ENCODE data around the gene C16orf74. TPM values are rescaled to one million over a fixed set of nuclear protein-coding genes. Genes with fewer than 3 reads are reported as not detected.

C16orf74 gene
- total RNA-seq, 1 donor from 2014 or later, result 0.64 TPM

- H3K27ac Mint-ChIP-seq (ENCODE audit: unreplicated experiment), result no peak overlapping the region
These were observed 31.6 kb upstream of the C16orf74 start for GRCh38 chr16:85782451-85782850.

GRCh38 chr16:85781695-85782370 lies 30.9 kb upstream of the C16orf74 start:
- Mint-ChIP-seq H3K9me3 (ENCODE audit: unreplicated experiment) (no peaks in the 10 kb centered on the region), H3K36me3 (ENCODE audit: low read depth, unreplicated experiment) (peaks cover 39% of the 10 kb centered on the region), H3K4me1 (ENCODE audit: unreplicated experiment) (peaks cover 9% of the 10 kb centered on the region), H3K4me3 (ENCODE audit: unreplicated experiment) (no peak overlapping the region), H3K27ac (ENCODE audit: unreplicated experiment) (no peak overlapping the region), H3K27me3 (ENCODE audit: unreplicated experiment) (no peaks in the 10 kb centered on the region)
- DNase-seq (ENCODE audit: low spot score), result no peak
- TF ChIP-seq CTCF (IDR thresholded peaks at IDR 0.05; ENCODE audit: unreplicated experiment), result no peak

More at GRCh38 chr16:85782451-85782850, 31.6 kb upstream of the C16orf74 start:
- Mint-ChIP-seq H3K4me3 (ENCODE audit: unreplicated experiment) (no peak overlapping the region), H3K9me3 (ENCODE audit: unreplicated experiment) (no peaks in the 10 kb centered on the region), H3K4me1 (ENCODE audit: unreplicated experiment) (peaks cover 9% of the 10 kb centered on the region), H3K36me3 (ENCODE audit: low read depth, unreplicated experiment) (peaks cover 39% of the 10 kb centered on the region), H3K27me3 (ENCODE audit: unreplicated experiment) (no peaks in the 10 kb centered on the region)
- DNase-seq (ENCODE audit: low spot score), result no peak
- TF ChIP-seq CTCF (IDR thresholded peaks at IDR 0.05; ENCODE audit: unreplicated experiment), result no peak

GRCh38 chr16:85781156-85781555 lies 30.3 kb upstream of the C16orf74 start:
- Mint-ChIP-seq H3K4me1 (ENCODE audit: unreplicated experiment) (peaks cover 9% of the 10 kb centered on the region), H3K27ac (ENCODE audit: unreplicated experiment) (no peak overlapping the region), H3K9me3 (ENCODE audit: unreplicated experiment) (no peaks in the 10 kb centered on the region), H3K36me3 (ENCODE audit: low read depth, unreplicated experiment) (peaks cover 36% of the 10 kb centered on the region), H3K27me3 (ENCODE audit: unreplicated experiment) (no peaks in the 10 kb centered on the region), H3K4me3 (ENCODE audit: unreplicated experiment) (no peak overlapping the region)
- no peak for DNase-seq (ENCODE audit: low spot score)
- no peak for TF ChIP-seq CTCF (IDR thresholded peaks at IDR 0.05; ENCODE audit: unreplicated experiment)

- TF ChIP-seq CTCF (IDR thresholded peaks at IDR 0.05; ENCODE audit: unreplicated experiment), result no peak
- Mint-ChIP-seq H3K27me3 (ENCODE audit: unreplicated experiment) (no peaks in the 10 kb centered on the region), H3K36me3 (ENCODE audit: low read depth, unreplicated experiment) (peaks cover 29% of the 10 kb centered on the region), H3K4me1 (ENCODE audit: unreplicated experiment) (peaks cover 9% of the 10 kb centered on the region), H3K9me3 (ENCODE audit: unreplicated experiment) (no peaks in the 10 kb centered on the region), H3K4me3 (ENCODE audit: unreplicated experiment) (no peak overlapping the region), H3K27ac (ENCODE audit: unreplicated experiment) (no peak overlapping the region)
- DNase-seq (ENCODE audit: low spot score), result no peak
These were observed 29.4 kb upstream of the C16orf74 start for GRCh38 chr16:85780281-85780680.

- Mint-ChIP-seq H3K4me3 (ENCODE audit: unreplicated experiment) (no peak overlapping the region), H3K9me3 (ENCODE audit: unreplicated experiment) (no peaks in the 10 kb centered on the region), H3K27me3 (ENCODE audit: unreplicated experiment) (no peaks in the 10 kb centered on the region), H3K4me1 (ENCODE audit: unreplicated experiment) (peaks cover 9% of the 10 kb centered on the region), H3K36me3 (ENCODE audit: low read depth, unreplicated experiment) (peaks cover 24% of the 10 kb centered on the region), H3K27ac (ENCODE audit: unreplicated experiment) (no peak overlapping the region)
- no peak for TF ChIP-seq CTCF (IDR thresholded peaks at IDR 0.05; ENCODE audit: unreplicated experiment)
- no peak for DNase-seq (ENCODE audit: low spot score)
These were observed 28.0 kb upstream of the C16orf74 start for GRCh38 chr16:85778873-85779272.

Data from endothelial cell (in vitro differentiated cells).